Measurements from ENCODE around the gene RAB5IF. TPM values are rescaled to one million over a fixed set of nuclear protein-coding genes. Genes with fewer than 3 reads are reported as not detected.

The RAB5IF gene
- total and polyA plus RNA-seq, 10 of the 15 experiments (the other 5 are each of a cell fraction or from before 2014, with no cell fraction given): 19.4 to 246 (median 92.0) TPM

- no TSS peak for BruUV-seq (replicated peaks)
- H3K4me1 ChIP-seq (ENCODE audit: control insufficient read depth, insufficient read depth, low read length): peaks cover 5% of the 10 kb centered on the region
- RAD21 ChIA-PET (ENCODE audit: unreplicated experiment): interaction anchor here (0.8 to 9.0 kb wide), 6 partner anchors 13 to 292 kb away, joined by 3 to 93 read pairs (median 6); partner anchors contain the start of gene RAB5IF
- DNase-seq (ENCODE audit: low read depth, low spot score) (no peak), FAIRE-seq (no peak), ATAC-seq (no peak)
- peaks cover 34% of the 10 kb centered on the region for H3K79me2 ChIP-seq (ENCODE audit: control insufficient read depth, insufficient read depth, low read length)
- 0 out of 2 replicates have a peak, but pooled peaks have one; percentile 7 for TF ChIP-seq CHD1 (IDR thresholded peaks at IDR 0.05; ENCODE audit: low read depth, low read length)
- TF ChIP-seq HSF1 (IDR thresholded peaks at IDR 0.05; ENCODE audit: low read depth, low read length): no peak
- H3K36me3 ChIP-seq (ENCODE audit: control insufficient read depth in 2 of 2, insufficient read depth in 2 of 2, low read length in 1 of 2): peaks cover 0 to 6% of the 10 kb centered on the region in 2 experiments; a peak in 1 of 4 replicates
- H3K4me2 ChIP-seq (ENCODE audit: control insufficient read depth, insufficient read depth): peak overlapping the region; percentile 79
- peaks cover 4% of the 10 kb centered on the region; the same call in 1 of the 2 replicates for H4K20me1 ChIP-seq (ENCODE audit: control insufficient read depth, insufficient read depth)
- CTCF ChIA-PET: interaction anchor here (0.7 to 9.0 kb wide), 10 partner anchors 13 to 312 kb away, joined by 3 to 94 read pairs (median 6); partner anchors contain the start of gene RAB5IF
- SMC1A ChIA-PET (ENCODE audit: uncharacterized antibody, unreplicated experiment): interaction anchor here (0.6 to 8.2 kb wide), 7 partner anchors 10 to 879 kb away, joined by 3 to 98 read pairs (median 6); partner anchors contain the start of gene RAB5IF
- in situ Hi-C loops (cut with MboI): no loop called here
- intact Hi-C loops (cut with micrococcal nuclease; ENCODE audit: unreplicated experiment): loop anchor here (10.0 kb wide), 1 partner anchor 107 kb away; no protein-coding TSS in a partner anchor
- H3K4me3 ChIP-seq: peak overlapping the region; percentile 84
- H3K27ac ChIP-seq (ENCODE audit: control insufficient read depth, insufficient read depth): peak overlapping the region; percentile 63
- peak overlapping the region; percentile 75 for H2AFZ ChIP-seq (ENCODE audit: control insufficient read depth, low read depth, low read length)
- no peaks in the 10 kb centered on the region for H3K27me3 ChIP-seq (replicated peaks in 1 of 2; ENCODE audit: control insufficient read depth in 2 of 2, insufficient read depth in 2 of 2, low read length in 1 of 2)
- WGBS (ENCODE audit: insufficient coverage, insufficient replicate concordance, low lambda C conversion rate, missing lambda C conversion rate): 72% methylated on average over 16 of the region's 17 CpGs
- H3K9ac ChIP-seq (ENCODE audit: control insufficient read depth, insufficient read depth, low read length): peak overlapping the region; percentile 97
- POLR2A ChIA-PET: interaction anchor here (0.6 to 10.1 kb wide), 15 partner anchors 10 to 913 kb away, joined by 3 to 87 read pairs (median 4); partner anchors contain the start of genes MROH8, NDRG3, RAB5IF and RPN2
- H3K9me3 ChIP-seq (replicated peaks; ENCODE audit: control insufficient read depth, insufficient read depth, low read length): no peaks in the 10 kb centered on the region
Observed at GRCh38 chr20:36571564-36572504, 33.7 kb upstream of the RAB5IF start.

Data from GM12878 (cell line).